HEK293T (cell line): ENCODE results near the gene CA10.

Experiments used
- CTCF ChIA-PET: fragments of 350-600 bp; formaldehyde crosslinking; extraction: SDS; loops from one replicate; lab custom pipeline; 2021; ENCODE audit warnings: antibody characterized with exemption, inconsistent platforms; lab: Yijun Ruan, JAX
- POLR2A ChIA-PET: fragments of 350-600 bp; formaldehyde crosslinking; extraction: SDS; loops from one replicate; lab custom pipeline; 2020; ENCODE audit warnings: antibody characterized with exemption, inconsistent platforms; lab: Yijun Ruan, JAX
- DNase-seq: peaks from one replicate; pipeline ENCODE4 v3.0.0; 2012; ENCODE audit warnings: mixed read lengths; ENCODE audit errors: extremely low spot score
- ARNT ChIP-seq: fragments of 450-650 bp; IDR thresholded peaks from 2 replicates; pipeline ENCODE4 v1.6.1; 2017; ENCODE audit warnings: mild to moderate bottlenecking
- BHLHE40 ChIP-seq: fragments of 450-650 bp; IDR thresholded peaks from 2 replicates; pipeline ENCODE4 v1.6.1; 2016; ENCODE audit warnings: mild to moderate bottlenecking, moderate library complexity, borderline replicate concordance
- CTBP1 ChIP-seq: fragments of 450-650 bp; IDR thresholded peaks from 2 replicates; pipeline ENCODE4 v1.6.1; 2016; ENCODE audit warnings: borderline replicate concordance
- ELF4 ChIP-seq: fragments of 450-650 bp; IDR thresholded peaks from 2 replicates; pipeline ENCODE4 v1.6.1; 2017; ENCODE audit warnings: antibody characterized with exemption
- FOXA1 ChIP-seq: fragments of 450-650 bp; IDR thresholded peaks from 2 replicates; pipeline ENCODE4 v1.6.1; 2016; ENCODE audit warnings: mild to moderate bottlenecking
- FOXK2 ChIP-seq: fragments of 450-650 bp; IDR thresholded peaks from 2 replicates; pipeline ENCODE4 v1.6.1; 2016; ENCODE audit warnings: mild to moderate bottlenecking
- FOXM1 ChIP-seq: fragments of 450-650 bp; IDR thresholded peaks from 2 replicates; pipeline ENCODE4 v1.6.1; 2017; ENCODE audit warnings: mild to moderate bottlenecking, borderline replicate concordance
- HDGF ChIP-seq: fragments of 450-650 bp; IDR thresholded peaks from 2 replicates; pipeline ENCODE4 v1.6.1; 2017; ENCODE audit warnings: antibody characterized with exemption, borderline replicate concordance
- L3MBTL2 ChIP-seq: fragments of 450-650 bp; conservative IDR thresholded peaks from 2 replicates; pipeline ENCODE4 v1.6.1; 2016; ENCODE audit warnings: mild to moderate bottlenecking
- LEF1 ChIP-seq: fragments of 450-650 bp; IDR thresholded peaks from 2 replicates; pipeline ENCODE4 v1.6.1; 2017; ENCODE audit warnings: mild to moderate bottlenecking, borderline replicate concordance
- NFRKB ChIP-seq: fragments of 450-650 bp; IDR thresholded peaks from 2 replicates; pipeline ENCODE4 v1.6.1; 2016; ENCODE audit warnings: mild to moderate bottlenecking, moderate library complexity
- PKNOX1 ChIP-seq: fragments of 450-650 bp; IDR thresholded peaks from 2 replicates; pipeline ENCODE4 v1.6.1; 2016
- SP1 ChIP-seq: fragments of 450-650 bp; IDR thresholded peaks from 2 replicates; pipeline ENCODE4 v1.6.1; 2017
- SUZ12 ChIP-seq: fragments of 450-650 bp; IDR thresholded peaks from 2 replicates; pipeline ENCODE4 v1.6.1; 2016; ENCODE audit warnings: mild to moderate bottlenecking
- TARDBP ChIP-seq: fragments of 450-650 bp; IDR thresholded peaks from 2 replicates; pipeline ENCODE4 v1.6.1; 2016
- ZNF384 ChIP-seq: fragments of 450-650 bp; IDR thresholded peaks from 2 replicates; pipeline ENCODE4 v1.6.1; 2016

Gene CA10

GRCh38 chr17:52106638-52107261, 51.8 kb downstream of the CA10 start:
- ChIA-PET CTCF (interaction anchor here (0.6 to 2.5 kb wide), 5 partner anchors 11 to 639 kb away, joined by 3 to 18 read pairs (median 3); no protein-coding TSS in a partner anchor), POLR2A (no interaction called here)
- TF ChIP-seq SP1 (no peak), TARDBP (no peak), ELF4 (no peak), BHLHE40 (no peak)
- peak; percentile 48 for DNase-seq

- no peak for DNase-seq
- ChIA-PET POLR2A (no interaction called here), CTCF (interaction anchor here (1.0 to 2.5 kb wide), 2 partner anchors 16 to 341 kb away, joined by 3 to 18 read pairs; no protein-coding TSS in a partner anchor)
- TF ChIP-seq PKNOX1: no peak
- no peak for TF ChIP-seq FOXK2
- TF ChIP-seq CTBP1: no peak
Measured at GRCh38 chr17:52106072-52106471, 52.4 kb downstream of the CA10 start.

GRCh38 chr17:52105591-52105990, 52.9 kb downstream of the CA10 start:
- ChIA-PET CTCF (interaction anchor here (2.5 kb wide), 1 partner anchor 340 kb away, joined by 18 read pairs; no protein-coding TSS in a partner anchor), POLR2A (no interaction called here)
- TF ChIP-seq PKNOX1 (no peak), L3MBTL2 (no peak), ELF4 (no peak), TARDBP (no peak), SP1 (no peak), NFRKB (no peak), LEF1 (no peak), HDGF (no peak), ARNT (no peak), BHLHE40 (no peak), CTBP1 (no peak), ZNF384 (no peak)
- no peak for DNase-seq

- CTCF ChIA-PET: interaction anchor here (0.5 kb wide), 1 partner anchor 883 kb away, joined by 3 read pairs; no protein-coding TSS in a partner anchor
- no peak for DNase-seq
- POLR2A ChIA-PET: no interaction called here
- no peak for TF ChIP-seq FOXM1
- no peak for TF ChIP-seq ELF4
- TF ChIP-seq CTBP1: no peak
- TF ChIP-seq SUZ12: no peak
- no peak for TF ChIP-seq LEF1
- no peak for TF ChIP-seq HDGF
- TF ChIP-seq NFRKB: no peak
- no peak for TF ChIP-seq ZNF384
- TF ChIP-seq FOXA1: no peak
- TF ChIP-seq L3MBTL2: no peak
- TF ChIP-seq PKNOX1: no peak
- no peak for TF ChIP-seq TARDBP
- no peak for TF ChIP-seq SP1
- TF ChIP-seq FOXK2: no peak
- no peak for TF ChIP-seq BHLHE40
- TF ChIP-seq ARNT: no peak
Measured at GRCh38 chr17:52096056-52096455, 62.5 kb downstream of the CA10 start.

- CTCF ChIA-PET: no interaction called here
- no peak for DNase-seq
- POLR2A ChIA-PET: no interaction called here
- TF ChIP-seq TARDBP (no peak), SP1 (no peak), FOXA1 (no peak), PKNOX1 (no peak), NFRKB (no peak), SUZ12 (no peak), FOXK2 (no peak), FOXM1 (no peak), CTBP1 (no peak), ARNT (no peak), BHLHE40 (no peak), HDGF (no peak), ZNF384 (no peak), LEF1 (no peak), L3MBTL2 (no peak), ELF4 (no peak)
Measured at GRCh38 chr17:52084176-52084575, 74.3 kb downstream of the CA10 start.

- ChIA-PET POLR2A (no interaction called here), CTCF (no interaction called here)
- DNase-seq: no peak
- TF ChIP-seq ELF4 (no peak), CTBP1 (no peak), FOXM1 (no peak), FOXK2 (no peak), LEF1 (no peak), SP1 (no peak), SUZ12 (no peak), ARNT (no peak), NFRKB (no peak), HDGF (no peak), FOXA1 (no peak), L3MBTL2 (no peak), TARDBP (no peak), ZNF384 (no peak), BHLHE40 (no peak), PKNOX1 (no peak)
Measured at GRCh38 chr17:52079496-52079895, 79.0 kb downstream of the CA10 start.
